NB4 (cell line): Measurements from ENCODE around the gene GRID2.

ENCODE experiments used
- DNase-seq: peaks from one replicate; pipeline ENCODE4 v3.0.0; 2010; ENCODE audit warnings: low read depth
- H3K4me3 ChIP-seq: one replicate; pipeline ENCODE4 v1.5.1; 2011; ENCODE audit warnings: mild to moderate bottlenecking, low read depth, low read length, moderate library complexity
- CTCF ChIP-seq: IDR thresholded peaks from one replicate; pipeline ENCODE4 v1.5.1; 2012; ENCODE audit warnings: low read depth, low read length
- MAX ChIP-seq: IDR thresholded peaks from 2 replicates; pipeline ENCODE4 v1.6.1; 2011; ENCODE audit warnings: low read depth, low read length
- MYC ChIP-seq: IDR thresholded peaks from 2 replicates; pipeline ENCODE4 v1.6.1; 2011; ENCODE audit warnings: low read depth, low read length
- POLR2A ChIP-seq: IDR thresholded peaks from 2 replicates; pipeline ENCODE4 v1.6.1; 2011; ENCODE audit warnings: mild to moderate bottlenecking; ENCODE audit not compliant: insufficient read length; ENCODE audit errors: extremely low read depth

Gene GRID2

GRCh38 chr4:92299152-92299551 is 4.6 kb upstream of the GRID2 start:
- DNase-seq: no peak
- H3K4me3 ChIP-seq: no peak overlapping the region
- TF ChIP-seq POLR2A: no peak
- TF ChIP-seq MAX: no peak
- TF ChIP-seq MYC: no peak
- TF ChIP-seq CTCF: no peak

DNA sequence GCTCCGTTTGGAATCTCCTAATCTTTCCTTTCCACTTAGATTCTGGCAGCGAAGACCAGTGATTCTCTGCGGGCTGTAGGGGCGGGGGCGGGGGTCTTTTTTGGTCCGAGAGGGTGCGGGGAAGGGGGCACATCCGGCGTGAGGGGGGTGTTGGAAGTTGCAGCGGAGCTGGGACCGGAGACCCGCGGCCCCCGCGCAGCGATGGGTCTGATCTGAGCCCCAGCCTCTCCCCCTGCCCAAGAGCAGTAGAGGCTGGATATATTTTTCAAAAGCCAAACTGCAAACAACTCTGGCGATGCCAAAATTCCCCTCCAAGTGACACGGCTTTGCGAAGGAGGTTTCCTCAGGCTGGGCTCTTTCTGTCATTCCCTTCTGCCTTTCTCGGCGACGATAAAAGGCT is 355 bp downstream of the GRID2 start:
- TF ChIP-seq POLR2A: no peak
- TF ChIP-seq MAX: no peak
- TF ChIP-seq MYC: no peak
- TF ChIP-seq CTCF: no peak
- DNase-seq: no peak
- no peak overlapping the region for H3K4me3 ChIP-seq

GRCh38 chr4:92304606-92305005 is 840 bp downstream of the GRID2 start:
- H3K4me3 ChIP-seq: no peak overlapping the region
- TF ChIP-seq MAX (no peak), POLR2A (no peak), CTCF (no peak), MYC (no peak)
- DNase-seq: no peak

DNA sequence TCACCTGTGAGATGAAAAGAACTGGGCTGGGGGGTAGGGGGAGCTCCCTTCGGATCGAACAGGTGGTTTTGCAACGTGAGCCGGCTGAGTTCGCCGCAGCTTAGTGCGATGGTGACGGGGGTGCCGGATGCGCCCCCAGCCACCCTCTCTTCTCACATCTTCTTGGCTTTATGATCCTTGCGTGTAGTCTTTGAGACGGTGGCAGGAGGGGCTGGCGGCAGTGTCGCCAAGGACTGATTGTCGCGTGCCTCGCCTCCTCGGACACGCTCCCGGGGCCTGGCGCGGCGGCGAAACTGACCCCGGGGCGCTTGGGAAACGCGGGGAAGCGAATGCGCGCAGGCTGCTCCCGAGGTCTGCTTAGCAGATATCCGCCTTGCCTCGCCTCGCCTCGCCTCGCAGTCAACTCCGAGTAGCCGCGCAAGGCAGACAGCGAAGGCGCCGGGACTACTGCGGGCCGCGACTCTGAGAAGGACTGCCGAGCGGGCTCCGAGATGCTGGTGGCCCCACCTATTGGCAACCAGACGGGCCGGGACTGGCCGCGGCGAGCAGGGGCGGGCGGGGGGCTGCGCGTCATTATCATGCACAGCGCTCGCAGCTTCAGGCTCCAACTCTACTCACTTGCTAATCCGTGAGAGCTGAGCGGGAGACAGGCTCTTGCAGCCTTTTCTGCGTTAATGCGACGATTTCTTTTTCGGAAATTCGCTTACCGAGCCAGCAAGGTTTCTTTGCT is 1.5 kb downstream of the GRID2 start:
- no peak for DNase-seq
- TF ChIP-seq CTCF (no peak), MYC (no peak), POLR2A (no peak), MAX (no peak)
- no peak overlapping the region for H3K4me3 ChIP-seq

- TF ChIP-seq POLR2A: no peak
- TF ChIP-seq MYC: no peak
- no peak for TF ChIP-seq MAX
- TF ChIP-seq CTCF: no peak
- DNase-seq: no peak
- no peak overlapping the region for H3K4me3 ChIP-seq
These were observed 2.2 kb downstream of the GRID2 start for GRCh38 chr4:92305878-92306520.
